Thoracic aorta (tissue), 2 donors: ENCODE measurements around the gene JUP. TPM values are rescaled to one million over a fixed set of nuclear protein-coding genes. Genes with fewer than 3 reads are reported as not detected.

Experiments used
- ATAC-seq: fragments of 150-250 bp; one replicate; pipeline ENCODE4 v1.8.0; 2017; ENCODE audit warnings: low read depth; ENCODE audit not compliant: insufficient number of reproducible peaks, low FRiP score
- DNase-seq: peaks from one replicate; pipeline ENCODE4 v3.0.0-alpha.2; 2020; ENCODE audit warnings: low spot score
- H3K27ac ChIP-seq, 2 donors: fragments of 200-600 bp; sonication (generic); 1 replicate in 1 of 2; 2 replicates in 1 of 2; pipeline ENCODE4 v1.5.1; 2016; ENCODE audit warnings: mild to moderate bottlenecking in 2 of 2, moderate library complexity in 2 of 2
- H3K27me3 ChIP-seq: fragments of 200-600 bp; sonication (generic); replicated peaks from 2 replicates; pipeline ENCODE4 v1.6.0; 2016; ENCODE audit warnings: mild to moderate bottlenecking; ENCODE audit not compliant: insufficient read depth
- H3K36me3 ChIP-seq: fragments of 200-600 bp; sonication (generic); one replicate; pipeline ENCODE4 v1.5.1; 2016
- H3K4me1 ChIP-seq, 2 donors: fragments of 200-600 bp; sonication (generic); 1 replicate in 1 of 2; 2 replicates in 1 of 2; pipeline versions ENCODE4 v1.5.1 to v1.6.0; 2016; ENCODE audit warnings: low read depth in 2 of 2, mild to moderate bottlenecking in 1 of 2; ENCODE audit not compliant: control insufficient read depth in 1 of 2
- H3K4me3 ChIP-seq: fragments of 200-600 bp; sonication (generic); 2 replicates; pipeline ENCODE4 v1.5.1; 2016; ENCODE audit warnings: mild to moderate bottlenecking
- H3K9me3 ChIP-seq: fragments of 200-600 bp; sonication (generic); 2 replicates; pipeline ENCODE4 v1.5.1; 2016
- CTCF ChIP-seq: fragments of 200-600 bp; sonication (generic); IDR thresholded peaks from one replicate; pipeline ENCODE4 v1.5.1; 2019; ENCODE audit warnings: antibody characterized with exemption
- total RNA-seq, 2 donors: library from RNA; depleted of rRNA; stranded (reverse); fragments of >200 nt; gene quantifications; one replicate each; pipeline versions ENCODE4 v1.1.0 to v1.2.3, GENCODE V29; 2016

The JUP gene
- total RNA-seq, 2 donors from 2014 or later = 82.4 to 98.7 TPM

GRCh38 chr17:41711669-41712400 lies 74.7 kb downstream of the JUP start, which contains the start of gene GAST:
Gene GAST, plus strand, starts transcription at chr17:41712331. Its CDS starts 3,106 bp downstream, at chr17:41715437.
- TF ChIP-seq CTCF = no peak
- H3K4me1 ChIP-seq = no peaks in the 10 kb centered on the region
- no peak for ATAC-seq

GRCh38 chr17:41710472-41711090 lies 75.9 kb downstream of the JUP start:
- no peak overlapping the region for H3K4me3 ChIP-seq
- no peaks in the 10 kb centered on the region for H3K27me3 ChIP-seq
- no peak overlapping the region for H3K27ac ChIP-seq
- no peak for DNase-seq
- no peaks in the 10 kb centered on the region for H3K36me3 ChIP-seq
- H3K4me1 ChIP-seq = no peaks in the 10 kb centered on the region
- H3K9me3 ChIP-seq = no peaks in the 10 kb centered on the region
- ATAC-seq = no peak
- TF ChIP-seq CTCF = no peak

More at GRCh38 chr17:41711669-41712400, 74.7 kb downstream of the JUP start, which contains the start of gene GAST:
- DNase-seq = no peak
- Histone ChIP-seq H3K9me3 (no peaks in the 10 kb centered on the region), H3K27ac (no peak within 1 kb of the TSS), H3K36me3 (no peaks in the 10 kb centered on the region), H3K4me3 (no peak within 1 kb of the TSS), H3K27me3 (no peaks in the 10 kb centered on the region)

- TF ChIP-seq CTCF = no peak
- H3K27me3 ChIP-seq = no peaks in the 10 kb centered on the region
- DNase-seq = no peak
- H3K4me3 ChIP-seq = no peak overlapping the region
- no peaks in the 10 kb centered on the region for H3K9me3 ChIP-seq
- H3K4me1 ChIP-seq = no peaks in the 10 kb centered on the region
- no peak for ATAC-seq
- no peak overlapping the region for H3K27ac ChIP-seq
- no peaks in the 10 kb centered on the region for H3K36me3 ChIP-seq
Measured at GRCh38 chr17:41707803-41708669, 78.5 kb downstream of the JUP start.

GRCh38 chr17:41705271-41705991 lies 81.1 kb downstream of the JUP start:
- no peaks in the 10 kb centered on the region for H3K36me3 ChIP-seq
- H3K27ac ChIP-seq = no peak overlapping the region
- H3K4me3 ChIP-seq = no peak overlapping the region
- H3K4me1 ChIP-seq = no peaks in the 10 kb centered on the region
- TF ChIP-seq CTCF = no peak
- no peak for DNase-seq
- ATAC-seq = no peak
- no peaks in the 10 kb centered on the region for H3K27me3 ChIP-seq
- H3K9me3 ChIP-seq = no peaks in the 10 kb centered on the region

Other genes with a start within 250 kb of the JUP start
- gene KRT9, start 214.7 kb downstream of the JUP start, total RNA-seq = under 1 TPM in 1 of 2 donors, not detected in 1; 0.42 TPM
- gene KRT14, start 199.8 kb downstream of the JUP start, total RNA-seq = 10 to 100 TPM in 1 of 2 donors, 1 to 10 TPM in 1; 6.9 to 18.7 TPM
- 10 to 100 TPM in 1 of 2 donors, 1 to 10 TPM in 1; 6.5 to 16.8 TPM for gene KRT16, start 173.9 kb downstream of the JUP start, total RNA-seq
- 10 to 100 TPM; 74.7 to 87.1 TPM for gene KRT17, start 162.1 kb downstream of the JUP start, total RNA-seq
- 100 to 1,000 TPM; 167 to 318 TPM for gene EIF1, start 97.8 kb downstream of the JUP start, total RNA-seq
- not detected for gene GAST, start 74.4 kb downstream of the JUP start, total RNA-seq
- gene HAP1, start 52.1 kb downstream of the JUP start, total RNA-seq = under 1 TPM in 1 of 2 donors, not detected in 1; 0.35 TPM
- gene P3H4, start 25.2 kb upstream of the JUP start, total RNA-seq = 10 to 100 TPM; 20.7 to 41.0 TPM
- gene FKBP10, start 26.3 kb upstream of the JUP start, total RNA-seq = 100 to 1,000 TPM; 125 to 188 TPM
- gene NT5C3B, start 49.5 kb upstream of the JUP start, total RNA-seq = 10 to 100 TPM; 62.1 to 69.7 TPM
- not detected for gene KLHL10, start 51.1 kb upstream of the JUP start, total RNA-seq
- gene KLHL11, start 78.7 kb upstream of the JUP start, total RNA-seq = 10 to 100 TPM; 22.6 to 28.6 TPM
- 10 to 100 TPM; 76.3 to 81.5 TPM for gene ACLY, start 132.2 kb upstream of the JUP start, total RNA-seq
- gene ODAD4, start 143.9 kb upstream of the JUP start, total RNA-seq = 1 to 10 TPM; 1.1 to 2.2 TPM
- 10 to 100 TPM; 32.4 to 56.3 TPM for gene CNP, start 180.1 kb upstream of the JUP start, total RNA-seq
- gene DNAJC7, start 230.7 kb upstream of the JUP start, total RNA-seq = 10 to 100 TPM; 61.2 to 80.6 TPM
- gene NKIRAS2, start 233.4 kb upstream of the JUP start, total RNA-seq = 10 to 100 TPM; 43.8 to 46.2 TPM